GM18951 (cell line): ENCODE results near the gene HHLA2.

ENCODE experiments used
- POLR2A ChIP-seq: IDR thresholded peaks from 4 replicates; pipeline ENCODE4 v1.6.1; 2011; ENCODE audit warnings: mild to moderate bottlenecking; ENCODE audit not compliant: insufficient read length, insufficient read depth; ENCODE audit errors: extremely low read depth
- in situ Hi-C: fragments of 300-500 bp; cut with MboI; formaldehyde crosslinking; loops from one replicate; pipeline ENCODE4 v1.12.0; 2022; ENCODE audit warnings: low sequenced_read_pairs, mixed read lengths, inconsistent platforms; ENCODE audit not compliant: unreplicated experiment

Gene HHLA2

DNA sequence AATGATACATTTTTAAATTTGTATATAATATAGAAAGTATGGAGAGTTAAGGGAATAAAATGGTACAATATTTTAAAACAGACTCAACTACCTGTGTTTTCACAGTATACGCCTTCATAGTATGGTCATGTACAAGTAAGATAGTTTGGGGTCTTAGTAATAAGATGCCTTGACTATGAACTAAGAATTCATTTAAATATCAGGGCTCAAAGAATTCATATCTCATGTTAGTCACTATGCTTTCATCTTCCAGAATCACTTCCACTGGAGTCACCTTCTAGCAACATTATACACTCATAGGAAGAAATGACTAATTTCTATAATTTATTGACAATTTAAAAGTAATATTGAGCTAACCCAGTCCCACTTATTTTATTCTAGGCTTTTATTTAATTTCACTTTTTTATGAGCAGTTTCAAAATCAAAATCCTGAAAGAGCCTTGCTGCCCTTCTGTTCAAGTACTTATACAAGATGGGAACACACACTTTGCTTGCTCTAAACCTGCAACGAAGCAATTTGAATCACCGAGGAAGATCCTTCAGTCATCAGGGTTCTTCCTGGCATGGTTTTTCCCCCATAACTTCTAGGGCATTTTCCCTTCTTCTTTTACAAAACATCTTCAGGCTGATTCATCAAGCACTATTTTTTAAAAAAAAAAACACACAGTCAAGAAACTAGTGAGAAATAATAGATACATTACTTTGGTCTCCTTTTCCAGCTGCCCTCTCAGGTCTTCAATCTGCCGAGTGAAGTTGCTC lies 119.9 kb downstream of the HHLA2 start:
- TF ChIP-seq POLR2A: no peak
- in situ Hi-C loops: no loop called here

DNA sequence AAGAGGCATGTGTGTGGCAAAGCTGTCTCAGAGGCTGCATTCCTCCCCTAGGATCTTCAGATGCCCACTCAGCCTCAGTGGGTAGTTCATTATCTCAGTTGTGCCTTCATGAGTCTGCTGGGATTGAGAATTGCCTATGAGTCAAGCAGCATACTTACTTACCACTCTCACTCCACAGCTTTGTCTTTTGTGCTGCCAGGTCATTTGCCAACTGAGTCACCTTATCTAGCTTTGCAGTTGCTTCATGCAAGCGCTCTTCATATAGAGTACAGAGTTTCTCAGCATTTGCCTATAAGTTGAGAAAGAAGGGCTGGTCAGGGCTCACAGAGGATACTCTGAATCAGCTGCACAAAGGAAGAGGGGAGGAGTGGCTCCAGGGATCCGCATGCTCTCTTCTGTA lies 124.6 kb downstream of the HHLA2 start:
- in situ Hi-C loops: no loop called here
- no peak for TF ChIP-seq POLR2A
